GM18507 (cell line): Measurements from ENCODE around the gene APBB1IP.
"Not testable (repeated sequence)": the region's sequence is repeated elsewhere in the genome, so short reads cannot be mapped to it uniquely, and the experiment has no call there.

Source experiments
- DNase-seq: peaks from one replicate; pipeline ENCODE4 v3.0.0; 2011; ENCODE audit warnings: low read depth; ENCODE audit not compliant: insufficient read length; ENCODE audit errors: extremely low spot score
- FAIRE-seq: peaks from 2 replicates; lab custom pipeline; 2011; peaks lifted over from hg19 to GRCh38; lab: Jason Lieb, UNC

The APBB1IP gene

DNA sequence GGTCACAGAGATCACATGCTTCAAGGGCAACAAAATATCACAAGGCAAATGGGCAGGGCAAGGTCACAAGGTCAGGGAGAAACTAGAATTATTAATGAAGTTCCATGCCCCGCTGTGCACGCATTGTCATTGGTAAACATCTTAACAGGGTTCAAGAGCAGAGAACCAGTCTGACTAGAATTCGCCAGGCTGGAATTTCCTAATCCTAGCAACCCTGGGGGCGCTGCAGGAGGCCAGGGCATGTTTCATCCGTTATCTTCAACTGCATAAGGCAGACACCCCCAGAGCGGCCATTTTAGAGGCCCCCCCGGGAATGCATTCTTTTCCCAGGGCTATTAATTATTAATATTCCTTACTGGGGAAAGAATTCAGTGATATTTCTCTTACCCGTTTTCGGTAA is 54.6 kb downstream of the APBB1IP start:
- not testable (repeated sequence) for FAIRE-seq, DNase-seq

DNA sequence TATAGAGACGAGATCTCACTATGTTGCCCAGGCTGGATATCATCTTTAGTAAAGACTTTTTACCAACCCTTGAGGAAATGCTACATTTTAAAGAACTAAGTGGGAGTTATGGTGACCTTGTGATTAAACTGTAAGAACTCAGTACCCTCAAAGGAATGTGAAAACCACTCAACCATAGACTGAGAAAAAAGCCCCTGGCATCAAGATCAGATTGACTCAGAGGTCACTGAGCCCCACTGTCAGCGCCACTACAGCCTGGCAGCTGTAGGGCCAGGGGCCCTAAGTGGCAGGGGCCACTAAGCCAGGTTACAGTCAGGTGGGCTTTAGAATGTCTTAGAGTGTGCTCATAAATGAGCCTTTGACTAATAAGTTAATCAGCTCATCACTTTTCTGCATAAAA is 55.9 kb downstream of the APBB1IP start:
- DNase-seq (no peak), FAIRE-seq (no peak)

DNA sequence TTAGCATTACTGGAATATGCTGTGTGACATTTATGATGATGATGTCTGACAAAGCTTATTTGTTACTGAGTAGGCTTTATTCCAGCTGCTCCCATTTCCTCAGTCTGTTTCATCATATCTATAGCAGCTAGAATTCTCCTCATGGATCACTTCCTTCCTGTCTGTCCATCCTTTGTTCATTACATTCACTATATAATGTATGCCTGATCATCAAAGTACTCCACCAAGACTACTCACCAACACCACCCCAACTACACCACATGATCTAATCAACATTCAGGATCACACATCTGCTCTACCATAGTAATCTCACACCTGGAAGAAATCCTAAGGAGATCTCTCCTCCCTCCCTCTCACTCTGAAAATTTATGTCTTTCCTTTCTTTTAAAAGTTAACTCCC is 61.3 kb downstream of the APBB1IP start:
- FAIRE-seq, result no peak
- DNase-seq, result no peak

DNA sequence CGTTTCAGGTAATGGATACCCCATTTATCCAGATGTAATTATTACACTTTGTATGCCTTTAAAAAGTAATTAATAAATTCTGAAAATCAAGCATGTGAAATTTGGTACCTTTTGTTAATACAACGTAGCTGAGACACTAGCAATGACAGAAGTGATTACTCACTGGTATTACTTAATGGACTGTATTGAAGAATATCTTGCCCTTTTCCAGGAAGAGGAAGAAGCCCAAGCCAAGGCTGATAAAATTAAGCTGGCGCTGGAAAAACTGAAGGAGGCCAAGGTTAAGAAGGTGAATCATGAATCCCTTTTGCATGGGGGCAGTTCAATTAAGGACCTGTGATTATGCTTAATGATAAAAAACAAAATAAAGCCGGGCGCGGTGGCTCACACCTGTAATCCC is 64.8 kb downstream of the APBB1IP start:
- FAIRE-seq (no peak), DNase-seq (no peak)

DNA sequence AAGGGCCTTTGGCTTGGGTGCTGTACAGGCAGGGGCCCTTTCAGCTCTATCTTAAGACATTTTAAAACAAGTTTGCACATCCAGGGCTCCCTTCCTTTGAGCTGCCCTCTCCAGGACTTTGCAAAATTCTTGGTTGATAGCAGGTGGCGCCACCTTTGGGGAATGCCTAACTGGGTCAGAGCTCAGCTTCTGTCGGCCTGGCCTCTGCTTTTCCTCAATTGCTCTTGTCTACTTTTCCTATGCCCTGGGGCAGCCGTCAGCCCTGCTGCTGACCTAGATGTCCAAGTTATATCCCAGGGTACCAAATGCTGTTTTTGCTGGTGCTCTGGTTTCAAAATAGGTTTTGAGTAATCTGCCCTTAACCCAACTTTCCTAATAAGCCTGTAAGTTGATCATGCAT is 65.8 kb downstream of the APBB1IP start:
- DNase-seq, result no peak
- FAIRE-seq, result no peak

DNA sequence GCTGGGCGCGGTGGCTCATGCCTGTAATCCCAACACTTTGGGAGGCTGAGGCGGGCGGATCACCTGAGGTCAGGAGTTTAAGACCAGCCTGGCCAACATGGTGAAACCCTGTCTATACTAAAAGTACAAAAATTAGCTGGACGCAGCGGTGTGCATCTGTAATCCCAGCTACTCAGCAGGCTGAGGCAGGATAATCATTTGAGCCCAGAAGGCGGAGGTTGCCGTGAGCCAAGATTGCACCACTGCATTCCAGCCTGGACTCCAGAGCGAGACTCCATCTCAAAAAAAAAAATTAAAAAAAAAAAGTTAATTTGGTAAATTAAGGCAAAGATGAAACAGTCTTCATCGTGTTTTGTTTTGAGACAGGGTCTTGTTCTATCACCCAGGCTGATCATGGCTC is 66.3 kb downstream of the APBB1IP start:
- FAIRE-seq, DNase-seq: not testable (repeated sequence)

DNA sequence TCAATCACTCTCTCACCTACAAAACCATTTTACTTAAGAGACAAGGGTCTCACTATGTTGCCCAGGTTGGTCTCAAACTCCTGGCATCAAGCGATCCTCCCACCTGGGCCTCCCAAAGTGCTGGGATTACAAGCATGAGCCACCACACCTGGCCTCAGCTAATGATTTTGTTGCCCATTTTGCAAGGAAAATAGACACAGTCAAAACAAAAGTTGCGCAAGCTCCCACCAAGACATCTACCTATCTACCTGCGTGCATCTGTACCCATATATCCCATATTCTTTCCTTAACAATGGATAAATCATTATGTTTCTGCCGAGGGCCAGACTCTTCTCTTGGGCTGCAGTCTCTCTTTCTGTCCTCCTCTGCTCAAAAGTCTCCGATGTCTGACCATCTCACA is 67.3 kb downstream of the APBB1IP start:
- DNase-seq, result no peak
- FAIRE-seq, result no peak

DNA sequence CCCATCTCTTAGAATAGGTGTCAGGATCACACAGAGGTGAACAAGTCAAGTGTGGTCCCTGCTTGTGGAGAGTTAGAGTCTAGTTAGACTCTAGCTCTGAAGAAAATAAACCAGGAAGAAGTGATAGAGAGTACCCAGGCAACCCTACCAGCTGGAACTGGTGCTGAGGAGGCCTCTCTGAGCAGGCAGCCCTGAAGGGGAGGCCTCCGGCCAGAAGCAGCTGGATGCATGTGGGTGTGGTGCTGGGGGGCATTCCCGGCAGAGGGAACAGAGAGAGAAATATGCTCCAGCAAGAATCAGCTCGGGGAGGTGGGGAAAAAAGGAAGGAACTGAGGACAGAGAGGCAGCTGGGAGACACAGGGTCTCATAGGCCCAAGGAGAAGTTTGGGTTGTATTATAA is 68.6 kb downstream of the APBB1IP start:
- DNase-seq, result no peak
- FAIRE-seq, result no peak

DNA sequence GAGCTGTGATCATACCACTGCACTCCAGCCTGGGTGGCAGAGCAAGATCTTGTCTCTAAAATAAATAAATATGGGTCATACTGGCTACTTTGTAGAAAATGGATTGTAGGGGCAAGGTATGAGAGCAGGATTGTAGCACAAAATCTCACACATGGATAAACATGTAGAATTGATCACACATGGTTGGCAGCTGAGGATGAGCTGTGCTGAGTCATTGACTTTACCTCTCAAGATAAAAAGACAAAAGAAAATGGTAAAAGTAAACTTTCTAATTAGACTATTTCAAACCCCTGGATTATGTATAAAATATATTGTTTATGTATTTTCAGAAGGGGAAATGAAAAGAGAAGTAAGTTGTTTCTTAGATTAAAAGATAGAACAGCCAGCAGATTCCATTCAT is 69.3 kb downstream of the APBB1IP start:
- DNase-seq (no peak), FAIRE-seq (no peak)

DNA sequence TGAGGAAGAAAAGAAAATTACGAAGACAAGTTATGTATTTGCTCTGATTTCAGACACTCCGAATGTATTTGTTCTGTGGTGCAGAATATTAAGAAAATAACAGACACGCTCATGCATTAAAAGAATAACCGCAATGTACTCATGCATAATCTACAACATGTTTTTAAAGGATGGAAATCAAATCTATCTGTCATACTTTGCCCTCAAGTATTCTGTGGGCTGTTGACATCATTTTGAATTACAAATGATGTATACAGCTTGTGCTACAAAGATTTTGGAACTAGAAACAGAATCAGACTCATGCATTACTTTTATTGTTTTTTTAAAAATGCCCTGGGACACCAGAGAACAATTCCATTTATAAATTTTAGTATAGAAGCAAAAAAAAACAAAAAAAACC is 69.9 kb downstream of the APBB1IP start:
- DNase-seq (no peak), FAIRE-seq (no peak)

DNA sequence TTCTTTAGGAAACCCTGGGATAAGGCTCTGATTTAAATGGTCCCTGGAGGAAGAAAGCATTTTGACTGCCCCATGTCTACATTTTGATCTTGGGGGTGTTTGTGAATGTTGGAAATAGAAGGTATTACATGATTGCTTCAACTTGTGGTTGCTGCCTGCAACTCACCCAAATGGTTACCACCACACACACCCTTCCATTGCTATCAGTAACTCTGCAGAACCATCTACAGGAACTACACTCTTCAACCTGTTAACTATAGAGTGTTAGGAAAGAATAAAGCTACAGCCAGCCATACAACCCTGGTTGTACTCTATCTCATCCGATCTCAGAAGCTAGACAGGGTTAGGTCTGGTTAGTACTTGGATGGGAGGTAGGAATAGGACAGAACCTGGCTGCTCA is 71.2 kb downstream of the APBB1IP start:
- no peak for FAIRE-seq
- DNase-seq, result no peak

DNA sequence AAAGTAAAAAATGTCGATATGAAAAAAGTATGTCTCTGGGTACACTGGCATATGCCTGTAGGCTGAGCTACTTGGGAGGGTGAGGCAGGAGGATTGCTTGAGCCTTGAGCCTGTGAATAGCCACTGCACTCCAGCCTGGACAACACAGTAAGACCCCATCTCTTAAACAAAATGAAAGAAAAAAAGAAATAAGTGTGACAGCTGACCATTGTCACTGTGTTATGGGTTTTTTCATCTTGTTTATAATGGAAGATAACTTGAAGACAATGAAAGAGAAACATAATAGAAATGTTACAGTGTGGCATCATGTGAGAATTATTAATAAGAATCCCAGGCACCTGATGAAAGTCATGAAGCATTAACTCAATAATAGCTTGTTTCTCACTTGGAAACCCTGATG is 75.0 kb downstream of the APBB1IP start:
- no peak for DNase-seq
- FAIRE-seq, result no peak

DNA sequence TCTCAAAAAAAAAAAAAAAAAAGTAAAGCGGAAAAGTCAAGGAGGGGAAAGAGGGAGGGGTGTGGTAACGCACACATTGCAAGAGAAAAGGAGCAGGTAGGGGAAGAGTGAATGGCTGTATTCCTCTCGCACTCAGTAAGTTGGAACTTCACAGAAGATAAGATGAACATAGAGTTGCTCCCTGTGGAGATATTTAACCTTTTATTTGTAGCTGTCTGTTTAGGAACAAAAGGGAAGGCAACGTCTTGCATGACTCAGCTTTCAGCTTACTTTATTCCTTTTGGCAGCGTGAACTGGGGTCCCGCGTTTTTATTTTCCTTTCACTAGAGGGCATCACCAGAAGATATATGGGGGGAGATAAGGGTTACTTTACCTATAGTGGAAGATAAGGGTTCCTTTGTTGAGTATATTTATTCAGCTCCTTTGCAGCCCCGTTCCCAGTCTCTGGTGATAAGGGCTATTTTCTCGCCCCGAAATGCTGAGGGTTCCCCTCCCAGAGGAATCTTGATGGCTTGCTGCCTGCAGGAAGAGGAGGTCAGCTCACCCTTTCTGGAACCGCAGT is 78.5 kb downstream of the APBB1IP start:
- FAIRE-seq (no peak), DNase-seq (no peak)

DNA sequence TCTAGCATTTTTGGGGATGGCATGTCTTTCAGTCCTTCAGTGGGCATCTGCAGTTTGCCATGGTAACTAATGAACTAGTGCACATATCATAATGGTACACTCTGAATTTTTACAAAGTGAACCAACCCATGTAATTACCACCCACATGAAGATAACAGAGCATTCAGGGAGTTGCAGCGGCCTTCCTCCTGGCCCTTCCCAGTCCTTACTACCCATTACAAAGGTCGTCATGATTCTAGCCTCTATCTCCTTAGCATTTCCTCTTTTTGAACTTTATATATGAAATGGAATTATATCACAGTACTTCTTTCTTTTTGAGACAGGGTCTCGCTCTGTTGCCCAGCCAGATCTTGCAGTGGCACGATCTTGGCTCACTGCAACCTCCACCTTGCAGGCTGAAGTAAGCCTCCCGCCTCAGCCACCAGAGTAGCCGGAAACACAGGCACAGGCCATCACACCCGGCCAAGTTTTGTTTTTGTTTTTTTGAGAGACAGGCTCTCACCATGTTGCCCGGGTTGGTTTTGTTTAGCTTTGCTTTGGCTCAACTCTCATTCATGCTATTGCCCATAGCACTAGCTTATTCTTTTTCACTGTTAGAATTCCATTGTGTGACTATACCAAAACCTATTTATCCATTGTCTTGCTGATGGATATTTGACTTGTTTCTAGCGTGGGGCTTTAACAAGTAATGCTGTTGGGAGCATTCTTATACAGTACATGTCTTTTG is 79.2 kb downstream of the APBB1IP start:
- no peak for DNase-seq
- no peak for FAIRE-seq

DNA sequence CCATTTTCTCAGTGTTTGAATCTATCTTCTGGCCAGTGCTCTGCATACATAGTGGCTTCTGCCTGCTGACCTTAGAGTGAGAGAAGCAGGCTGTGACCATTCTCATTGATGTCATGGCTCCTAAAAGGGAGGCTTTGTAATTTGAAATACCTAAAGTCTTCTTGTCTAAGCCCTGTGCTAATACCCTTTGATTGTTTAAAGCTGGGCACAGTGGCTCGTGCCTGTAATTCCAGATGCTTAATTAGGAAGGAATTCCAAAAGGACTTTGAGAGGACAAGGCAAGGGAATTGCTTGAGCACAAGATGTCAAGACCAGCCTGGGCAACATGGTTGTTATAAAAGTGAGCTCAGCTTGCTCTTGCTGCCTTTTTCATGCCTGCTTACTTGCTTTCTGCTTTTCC is 81.7 kb downstream of the APBB1IP start:
- DNase-seq (no peak), FAIRE-seq (no peak)

DNA sequence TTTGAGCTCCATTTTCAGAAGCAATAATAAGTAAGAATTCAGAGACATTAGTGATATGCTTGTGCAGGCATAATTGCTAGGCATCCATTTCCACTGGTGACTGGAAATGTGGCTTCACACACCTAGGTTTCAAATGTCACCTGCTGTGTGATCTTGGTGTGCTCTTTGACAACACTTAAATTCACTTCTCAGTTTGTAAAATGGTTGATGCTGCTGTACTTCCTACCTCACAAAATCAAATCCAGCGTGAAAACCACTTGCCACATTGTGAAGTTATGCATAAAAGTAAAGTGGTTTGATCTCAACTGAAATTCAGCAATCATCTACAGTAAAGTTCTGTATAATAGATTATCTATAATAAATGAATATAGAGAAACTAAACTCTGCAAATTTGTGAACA is 82.4 kb downstream of the APBB1IP start:
- FAIRE-seq (no peak), DNase-seq (no peak)

DNA sequence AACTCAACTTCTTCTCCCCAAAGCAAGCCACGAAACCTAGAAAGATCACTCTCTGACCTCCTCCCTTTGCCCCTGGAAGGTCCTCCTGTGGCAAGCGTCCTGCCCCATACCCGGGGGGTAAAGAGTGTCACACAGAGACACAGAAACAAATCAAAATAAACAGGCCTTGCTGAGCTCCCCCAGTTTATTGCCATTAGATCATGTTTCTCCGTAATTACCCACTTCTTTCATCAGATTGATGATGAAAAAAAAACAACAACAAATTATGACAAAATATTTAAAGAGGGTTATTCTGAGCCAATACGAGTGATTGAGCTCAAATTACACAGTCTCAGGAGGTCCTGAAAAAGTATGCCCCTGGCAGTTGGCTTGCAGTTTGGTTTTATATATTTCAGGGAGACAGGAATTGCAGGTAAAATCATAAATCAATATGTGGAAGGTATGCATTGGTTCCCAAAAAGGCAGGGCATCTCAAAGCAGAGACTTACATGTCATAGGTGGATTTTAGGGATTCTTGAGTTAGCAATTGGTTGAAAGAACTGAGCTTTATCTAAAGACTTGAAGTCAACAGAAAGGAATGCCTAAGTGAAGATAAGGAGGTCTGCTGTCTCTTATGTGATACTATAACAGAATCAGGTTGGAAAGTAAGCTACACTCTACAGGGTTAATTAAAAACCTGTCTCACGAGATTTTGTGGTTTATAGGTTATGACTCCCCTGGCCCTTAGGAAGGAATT is 86.2 kb downstream of the APBB1IP start:
- FAIRE-seq (no peak), DNase-seq (no peak)

DNA sequence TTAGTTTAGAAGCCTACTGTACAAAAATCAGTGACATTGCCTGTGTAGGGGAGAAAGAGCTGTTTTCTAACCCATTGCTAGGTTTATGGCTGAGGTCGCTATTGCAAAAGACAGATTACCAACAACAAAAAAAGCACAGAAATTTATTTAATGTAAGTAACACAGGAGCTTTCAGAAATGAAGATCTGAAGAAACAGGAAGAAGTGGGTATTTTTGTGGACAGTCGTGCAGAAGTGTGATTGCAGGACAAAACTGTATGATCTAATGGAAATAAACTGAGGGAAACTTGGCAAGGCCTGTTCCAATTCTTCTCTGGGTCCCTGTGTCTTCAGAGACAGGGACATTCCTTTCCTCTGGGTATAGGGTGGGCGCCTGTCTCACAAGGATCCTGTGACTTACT is 87.4 kb downstream of the APBB1IP start:
- DNase-seq, result no peak
- no peak for FAIRE-seq

DNA sequence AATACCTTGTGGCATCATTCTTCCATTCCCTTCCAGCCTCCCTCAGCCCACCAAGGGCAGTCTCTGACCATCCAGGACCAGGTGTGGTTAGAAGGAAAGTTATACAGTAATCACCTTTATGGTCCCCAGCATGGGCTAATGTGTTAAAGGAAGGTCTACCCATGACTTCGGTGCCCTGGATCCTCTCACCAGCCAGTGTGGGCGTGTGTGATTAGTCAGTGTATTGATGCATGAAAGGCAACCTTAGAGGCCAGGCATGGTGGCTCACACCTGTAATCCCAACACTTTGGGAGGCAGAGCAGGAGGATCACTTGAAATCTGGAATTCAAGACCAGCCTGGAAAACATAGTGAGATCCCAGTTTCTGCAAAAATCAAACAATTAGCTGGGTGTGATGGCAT is 88.9 kb downstream of the APBB1IP start:
- no peak for FAIRE-seq
- no peak for DNase-seq

DNA sequence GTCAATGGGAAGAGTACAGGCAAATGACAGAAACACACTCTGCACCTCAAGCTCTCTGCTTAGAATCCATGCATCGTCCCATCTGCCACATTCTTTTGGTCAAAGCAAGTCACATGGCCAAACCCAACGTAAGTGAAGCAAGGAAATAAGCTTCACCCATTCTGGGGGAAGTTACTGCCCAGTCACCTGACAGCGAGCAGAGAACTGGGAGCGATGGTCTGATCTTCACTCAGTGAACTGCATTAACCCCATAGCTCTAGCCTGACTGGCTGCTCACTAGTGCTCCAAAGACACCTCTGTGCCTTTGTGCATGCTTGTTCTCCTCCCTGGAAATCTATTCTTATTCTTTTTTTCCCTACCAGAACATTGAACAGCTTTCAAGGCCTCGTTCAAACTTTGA is 89.9 kb downstream of the APBB1IP start:
- DNase-seq, result no peak
- no peak for FAIRE-seq
